GM06990 (cell line): ENCODE measurements around the gene GABARAP.
"Not testable (repeated sequence)": the region's sequence is repeated elsewhere in the genome, so short reads cannot be mapped to it uniquely, and the experiment has no call there.

Experiments
- DNase-seq: peaks from one replicate; pipeline ENCODE4 v3.0.0-alpha.2; 2011; ENCODE audit not compliant: insufficient read length; ENCODE audit errors: extremely low read depth
- H3K27me3 ChIP-seq: replicated peaks from 2 replicates; pipeline ENCODE4 v1.6.0; 2011; ENCODE audit warnings: low read length; ENCODE audit not compliant: control insufficient read depth, insufficient read depth
- H3K36me3 ChIP-seq: 2 replicates; pipeline ENCODE4 v1.5.1; 2011; ENCODE audit warnings: low read length; ENCODE audit not compliant: control insufficient read depth, insufficient read depth
- H3K4me3 ChIP-seq: replicated peaks from 2 replicates; pipeline ENCODE4 v1.5.1; 2011; ENCODE audit warnings: low read depth, mild to moderate bottlenecking, control low read depth, low read length
- TF ChIP-seq, protein P1 (sequence below): IDR thresholded peaks from 2 replicates; pipeline ENCODE4 v1.5.1; 2011; ENCODE audit warnings: low read length, control low read depth, mild to moderate bottlenecking, inconsistent platforms; ENCODE audit not compliant: insufficient read depth, poor library complexity, severe bottlenecking

Gene GABARAP

DNA sequence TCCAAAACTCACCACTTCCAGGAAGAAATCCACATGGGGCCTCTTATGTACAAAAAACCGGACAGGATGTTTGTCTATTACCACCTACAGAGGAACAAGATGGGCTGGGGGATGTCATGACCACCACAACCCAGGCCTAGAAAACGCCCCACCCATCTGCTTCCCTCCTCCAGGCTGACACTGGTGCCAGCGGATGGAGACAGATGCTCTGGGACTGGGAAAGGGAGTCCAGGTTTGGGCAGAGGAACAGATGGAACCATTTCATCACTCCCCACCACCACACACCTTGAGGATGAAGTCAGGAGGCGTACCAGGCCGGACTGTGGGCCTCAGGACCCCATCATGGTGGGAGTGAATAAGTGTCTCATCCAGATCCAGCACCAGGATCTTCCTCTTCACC is 4.5 kb upstream of the GABARAP start:
- Histone ChIP-seq H3K4me3 (no peak overlapping the region), H3K27me3 (no peaks in the 10 kb centered on the region), H3K36me3 (peaks cover 7% of the 10 kb centered on the region)
- TF ChIP-seq, protein P1, sequence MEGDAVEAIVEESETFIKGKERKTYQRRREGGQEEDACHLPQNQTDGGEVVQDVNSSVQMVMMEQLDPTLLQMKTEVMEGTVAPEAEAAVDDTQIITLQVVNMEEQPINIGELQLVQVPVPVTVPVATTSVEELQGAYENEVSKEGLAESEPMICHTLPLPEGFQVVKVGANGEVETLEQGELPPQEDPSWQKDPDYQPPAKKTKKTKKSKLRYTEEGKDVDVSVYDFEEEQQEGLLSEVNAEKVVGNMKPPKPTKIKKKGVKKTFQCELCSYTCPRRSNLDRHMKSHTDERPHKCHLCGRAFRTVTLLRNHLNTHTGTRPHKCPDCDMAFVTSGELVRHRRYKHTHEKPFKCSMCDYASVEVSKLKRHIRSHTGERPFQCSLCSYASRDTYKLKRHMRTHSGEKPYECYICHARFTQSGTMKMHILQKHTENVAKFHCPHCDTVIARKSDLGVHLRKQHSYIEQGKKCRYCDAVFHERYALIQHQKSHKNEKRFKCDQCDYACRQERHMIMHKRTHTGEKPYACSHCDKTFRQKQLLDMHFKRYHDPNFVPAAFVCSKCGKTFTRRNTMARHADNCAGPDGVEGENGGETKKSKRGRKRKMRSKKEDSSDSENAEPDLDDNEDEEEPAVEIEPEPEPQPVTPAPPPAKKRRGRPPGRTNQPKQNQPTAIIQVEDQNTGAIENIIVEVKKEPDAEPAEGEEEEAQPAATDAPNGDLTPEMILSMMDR = no peak
- DNase-seq = no peak

DNA sequence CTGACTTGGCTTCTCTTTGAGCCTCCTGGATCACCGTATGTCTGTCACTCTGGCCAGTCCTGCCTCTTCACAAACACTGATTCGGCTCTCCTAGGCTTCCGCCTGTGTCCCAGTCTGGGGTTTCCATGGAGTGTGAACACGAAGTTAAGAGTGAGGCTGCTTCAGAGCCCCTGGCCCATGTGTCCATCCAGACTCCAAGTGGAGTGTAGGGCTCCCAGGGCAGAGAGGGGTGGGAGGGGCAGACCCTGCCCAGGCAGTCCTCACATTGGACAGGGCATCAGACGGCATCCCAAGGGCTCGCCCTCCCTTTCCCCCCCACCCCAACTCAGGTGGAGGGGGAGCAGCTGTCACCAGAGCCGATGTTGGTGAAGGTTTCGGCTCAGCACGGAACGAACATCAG is 1.6 kb upstream of the GABARAP start:
- H3K27me3 ChIP-seq, H3K36me3 ChIP-seq, H3K4me3 ChIP-seq, DNase-seq: not testable (repeated sequence)

DNA sequence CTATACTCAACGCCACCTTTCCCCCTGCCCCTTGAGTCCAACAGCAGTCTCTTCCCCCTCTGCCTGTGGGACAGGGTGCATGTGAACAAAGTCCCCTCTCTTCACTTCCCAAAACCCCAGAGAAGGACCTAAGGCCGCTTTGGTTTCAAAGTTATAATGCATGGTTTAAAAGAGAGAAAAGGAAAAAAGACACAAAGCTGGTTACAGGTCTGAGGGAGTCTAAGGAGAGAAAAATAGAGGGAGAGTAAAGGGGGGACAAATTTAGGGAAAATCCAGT is 1.1 kb upstream of the GABARAP start:
- peaks cover 9% of the 10 kb centered on the region for H3K36me3 ChIP-seq
- no peak for DNase-seq

DNA sequence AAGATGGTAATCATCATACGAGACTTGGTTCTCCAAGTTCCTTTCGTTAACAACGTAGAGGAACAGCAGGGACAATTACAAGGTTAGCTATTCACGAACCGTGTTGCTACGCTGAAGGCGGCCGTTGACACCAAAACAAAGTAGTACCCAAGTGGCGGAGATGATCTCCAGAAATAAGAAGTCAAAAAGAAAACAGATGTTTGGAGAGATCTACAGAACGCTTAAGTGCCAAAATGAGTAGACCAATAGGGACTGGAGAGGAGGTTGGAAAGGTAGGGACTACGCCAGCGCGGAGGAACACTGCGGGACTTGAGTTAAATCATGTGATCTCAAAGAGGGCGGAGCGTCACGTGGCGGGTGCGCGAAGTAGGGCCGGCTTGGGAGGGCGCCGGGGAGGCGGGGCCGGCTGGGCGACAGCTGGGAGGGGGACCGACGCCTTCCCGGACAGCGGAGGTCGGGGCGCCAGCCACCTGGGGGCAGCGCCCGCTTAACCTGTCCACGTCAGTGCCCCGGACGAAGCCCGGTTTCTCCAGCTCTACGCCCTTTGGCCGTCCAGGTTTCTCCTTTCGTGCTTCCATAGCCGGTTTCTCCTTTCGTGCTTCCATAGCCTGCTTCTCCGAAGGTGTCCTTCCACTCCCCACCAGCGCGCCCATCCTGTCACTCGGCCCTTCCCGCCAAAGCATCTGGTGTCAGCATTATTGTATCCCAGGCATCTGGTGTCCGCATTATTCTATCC is 636 bp upstream of the GABARAP start:
- TF ChIP-seq, protein P1 = no peak
- DNase-seq = peak; percentile 92
- H3K4me3 ChIP-seq = peak overlapping the region; percentile 97
- H3K36me3 ChIP-seq = peaks cover 9% of the 10 kb centered on the region
- H3K27me3 ChIP-seq = no peaks in the 10 kb centered on the region

More for the DNA sequence above, 1.1 kb upstream of the GABARAP start:
- Histone ChIP-seq H3K4me3 (peak overlapping the region; percentile 97), H3K27me3 (no peaks in the 10 kb centered on the region)
- TF ChIP-seq, protein P1 = no peak

DNA sequence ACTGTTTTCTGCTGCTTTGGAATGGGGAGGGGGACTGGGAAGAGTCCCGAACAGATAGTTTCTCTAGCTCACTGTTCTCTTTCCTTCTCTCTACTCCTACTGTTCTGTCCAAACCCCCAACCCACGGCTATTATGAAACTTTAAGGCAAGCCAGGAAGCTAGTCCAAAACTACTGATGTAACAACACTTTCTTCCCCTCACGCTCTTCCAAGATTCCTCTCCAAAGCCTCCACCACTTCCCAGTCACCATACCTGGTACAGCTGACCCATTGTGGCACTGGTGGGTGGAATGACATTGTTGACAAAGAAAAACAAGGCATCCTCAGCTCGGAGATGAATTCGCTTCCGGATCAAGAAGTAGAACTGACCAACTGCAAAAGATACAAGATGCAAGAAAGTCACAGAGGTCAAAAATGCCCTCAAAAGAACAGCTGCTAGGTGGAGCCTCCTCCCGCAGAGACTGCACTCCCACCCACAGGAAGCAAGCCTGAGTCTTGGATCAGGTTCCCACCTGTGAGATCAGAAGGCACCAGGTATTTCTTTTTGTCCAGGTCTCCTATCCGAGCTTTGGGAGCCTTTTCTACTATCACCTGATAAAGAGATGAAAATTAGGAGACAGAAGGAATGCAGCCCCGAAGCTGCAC is 1.0 kb downstream of the GABARAP start:
- no peak for DNase-seq
- Histone ChIP-seq H3K27me3 (no peaks in the 10 kb centered on the region), H3K36me3 (peaks cover 14% of the 10 kb centered on the region), H3K4me3 (peak overlapping the region; percentile 97)
- TF ChIP-seq, protein P1 = no peak

DNA sequence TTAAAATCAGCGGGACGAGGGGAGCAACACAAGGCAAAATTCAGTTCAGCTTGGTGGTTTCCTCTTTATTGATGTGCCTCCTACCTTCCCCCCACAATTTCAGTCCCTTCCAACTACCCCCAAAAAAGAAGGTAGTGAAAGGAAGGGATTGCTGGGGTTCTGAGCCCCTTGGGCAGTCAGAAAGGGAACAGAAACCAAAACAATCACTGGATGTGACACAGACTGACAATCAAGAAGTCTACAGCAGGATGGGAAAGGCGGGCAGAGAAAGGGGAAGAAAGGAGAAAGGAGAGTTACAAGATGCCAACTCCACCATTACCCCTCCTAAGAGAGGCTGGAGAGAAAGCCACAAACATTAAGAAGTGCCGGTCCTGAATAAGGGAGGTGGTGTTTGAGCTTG is 1.9 kb downstream of the GABARAP start:
- no peaks in the 10 kb centered on the region for H3K27me3 ChIP-seq
- DNase-seq = no peak
- TF ChIP-seq, protein P1 = no peak
- H3K4me3 ChIP-seq = 0 out of 2 replicates have a peak overlapping the region, but pooled peaks have one; percentile 52
- peaks cover 17% of the 10 kb centered on the region for H3K36me3 ChIP-seq
